ENCODE measurements around the gene SPPL3.

GRCh38 chr12:120901818-120902217 is 2.3 kb downstream of the SPPL3 start:
- TF ChIP-seq CTCF (IDR thresholded peaks at IDR 0.05; ENCODE audit: insufficient read depth, low read length, poor library complexity, severe bottlenecking) (no peak), EZH2phosphoT487 (conservative IDR thresholded peaks at IDR 0.05; ENCODE audit: low read length) (no peak)
